Peyer's patch (tissue), 4 donors: ENCODE results near the gene UTS2R. TPM values are rescaled to one million over a fixed set of nuclear protein-coding genes. Genes with fewer than 3 reads are reported as not detected.
A peak's percentile ranks its signal among the peaks of the same experiment; 100 is the strongest.
"Not testable (repeated sequence)": the region's sequence is repeated elsewhere in the genome, so short reads cannot be mapped to it uniquely, and the experiment has no call there.

Source experiments
- DNase-seq, 3 donors: peaks; one replicate each; pipeline ENCODE4 v3.0.0-alpha.2; 2017 to 2019
- H3K27ac ChIP-seq, 4 donors: fragments of 200-600 bp; sonication (generic); one replicate each; pipeline ENCODE4 v1.5.1; 2016 to 2019
- H3K27me3 ChIP-seq, 2 donors: fragments of 200-600 bp; sonication (generic); one replicate each; pipeline ENCODE4 v1.5.1; 2019
- H3K36me3 ChIP-seq, 3 donors: fragments of 200-600 bp; sonication (generic); one replicate each; pipeline ENCODE4 v1.5.1; 2016 to 2019
- H3K4me1 ChIP-seq, 4 donors: fragments of 200-600 bp; sonication (generic); one replicate each; pipeline ENCODE4 v1.5.1; 2016 to 2019
- H3K4me3 ChIP-seq, 4 donors: fragments of 200-600 bp; sonication (generic); 1 replicate in 3 of 4; 2 replicates in 1 of 4; pipeline ENCODE4 v1.5.1; 2016 to 2019; ENCODE audit warnings: mild to moderate bottlenecking in 1 of 4
- H3K9me3 ChIP-seq, 4 donors: fragments of 200-600 bp; sonication (generic); one replicate each; pipeline ENCODE4 v1.5.1; 2016 to 2019; ENCODE audit warnings: mild to moderate bottlenecking in 1 of 4
- CTCF ChIP-seq, 6 experiments: fragments of 450-650 bp in 4 of 6; fragments of 200-600 bp in 2 of 6; sonication (generic) in 1 of 6; IDR thresholded peaks; one replicate each; pipeline ENCODE4 v1.5.1; 2017 to 2019; ENCODE audit warnings: antibody characterized with exemption in 6 of 6, mild to moderate bottlenecking in 3 of 6, moderate library complexity in 1 of 6
- POLR2A ChIP-seq, 2 donors: fragments of 450-650 bp; IDR thresholded peaks; one replicate each; pipeline ENCODE4 v1.5.1; 2017; ENCODE audit warnings: antibody characterized with exemption in 2 of 2, mild to moderate bottlenecking in 2 of 2, moderate library complexity in 2 of 2
- total RNA-seq, 4 donors: library from RNA; depleted of rRNA; stranded (reverse); fragments of >200 nt; gene quantifications; one replicate each; pipeline ENCODE4 v1.1.0, GENCODE V29; 2016

UTS2R gene
- total RNA-seq, 4 donors from 2014 or later = not detected

- no peak for DNase-seq
- TF ChIP-seq CTCF (IDR thresholded peaks at IDR 0.05) (no peak), POLR2A (IDR thresholded peaks at IDR 0.05) (no peak)
- no peaks in the 10 kb centered on the region for H3K9me3 ChIP-seq
- no peaks in the 10 kb centered on the region for H3K36me3 ChIP-seq
- no peak overlapping the region for H3K4me3 ChIP-seq
- no peak overlapping the region for H3K27ac ChIP-seq
- H3K4me1 ChIP-seq = no peaks in the 10 kb centered on the region
- H3K27me3 ChIP-seq = no peaks in the 10 kb centered on the region
These were observed 14.2 kb upstream of the UTS2R start for GRCh38 chr17:82357394-82357793.

GRCh38 chr17:82358465-82359350, 12.9 kb upstream of the UTS2R start, which contains the start of gene TEX19:
TSS of gene TEX19 (plus strand) at chr17:82359247. CDS start at chr17:82362151, 2,904 bp downstream.
- Histone ChIP-seq H3K27me3 (no peaks in the 10 kb centered on the region), H3K36me3 (no peaks in the 10 kb centered on the region), H3K9me3 (no peaks in the 10 kb centered on the region), H3K27ac (no peak within 1 kb of the TSS), H3K4me3 (no peak within 1 kb of the TSS), H3K4me1 (no peaks in the 10 kb centered on the region)
- DNase-seq = no peak
- TF ChIP-seq CTCF (IDR thresholded peaks at IDR 0.05) = no peak
- no peak for TF ChIP-seq POLR2A (IDR thresholded peaks at IDR 0.05)

- H3K27me3 ChIP-seq = not testable (repeated sequence)
These were observed 12.0 kb upstream of the UTS2R start for GRCh38 chr17:82359451-82360074.

GRCh38 chr17:82361885-82362633, 9.5 kb upstream of the UTS2R start:
- Histone ChIP-seq H3K36me3 (no peaks in the 10 kb centered on the region), H3K27me3 (no peaks in the 10 kb centered on the region), H3K27ac (no peak overlapping the region), H3K4me3 (no peak overlapping the region), H3K9me3 (no peaks in the 10 kb centered on the region), H3K4me1 (no peaks in the 10 kb centered on the region)
- DNase-seq = no peak
- no peak for TF ChIP-seq POLR2A (IDR thresholded peaks at IDR 0.05)

More at GRCh38 chr17:82359451-82360074, 12.0 kb upstream of the UTS2R start:
- not testable (repeated sequence) for H3K4me3 ChIP-seq, H3K36me3 ChIP-seq, H3K4me1 ChIP-seq, H3K27ac ChIP-seq, DNase-seq, H3K9me3 ChIP-seq

GRCh38 chr17:82365606-82366295, 5.8 kb upstream of the UTS2R start:
- H3K36me3 ChIP-seq = no peaks in the 10 kb centered on the region
- TF ChIP-seq POLR2A (IDR thresholded peaks at IDR 0.05) = no peak
- no peak for TF ChIP-seq CTCF (IDR thresholded peaks at IDR 0.05)
- no peak overlapping the region for H3K4me3 ChIP-seq
- no peaks in the 10 kb centered on the region for H3K9me3 ChIP-seq
- DNase-seq = no peak
- H3K27ac ChIP-seq = no peak overlapping the region
- H3K4me1 ChIP-seq = peaks cover 0 to 5% (median 2%) of the 10 kb centered on the region in 4 donors
- peaks cover 0 to 3% of the 10 kb centered on the region in 2 donors for H3K27me3 ChIP-seq

GRCh38 chr17:82366749-82367148, 4.8 kb upstream of the UTS2R start:
- TF ChIP-seq CTCF (IDR thresholded peaks at IDR 0.05) = no peak
- no peak for TF ChIP-seq POLR2A (IDR thresholded peaks at IDR 0.05)
- peak in 1 of 3 donors; percentile 70 for DNase-seq
- Histone ChIP-seq H3K4me3 (no peak overlapping the region), H3K27ac (no peak overlapping the region), H3K36me3 (no peaks in the 10 kb centered on the region), H3K9me3 (no peaks in the 10 kb centered on the region), H3K4me1 (peaks cover 0 to 15% (median 7%) of the 10 kb centered on the region in 4 donors), H3K27me3 (peaks cover 0 to 13% of the 10 kb centered on the region in 2 donors)
